ENCODE results near the gene PTEN.

GRCh38 chr10:87816163-87816897 lies 47.1 kb upstream of the PTEN start:
- TF ChIP-seq ZNF274 (IDR thresholded peaks at IDR 0.05; ENCODE audit: low read depth, low read length) (no peak), YY1 (IDR thresholded peaks at IDR 0.05; ENCODE audit: insufficient read depth, insufficient read length) (no peak)
